Thyroid gland (tissue), 4 donors: ENCODE results near the gene MYO16. TPM values are rescaled to one million over a fixed set of nuclear protein-coding genes. Genes with fewer than 3 reads are reported as not detected.
"Not testable (repeated sequence)": the region's sequence is repeated elsewhere in the genome, so short reads cannot be mapped to it uniquely, and the experiment has no call there.

Experiments used
- DNase-seq, 2 donors: peaks; one replicate each; pipeline ENCODE4 v3.0.0-alpha.2; 2019
- H3K27ac ChIP-seq, 3 donors: fragments of 200-600 bp; sonication (generic); 1 replicate in 2 of 3; 2 replicates in 1 of 3; pipeline ENCODE4 v1.5.1; 2016 to 2019; ENCODE audit warnings: mild to moderate bottlenecking in 1 of 3, moderate library complexity in 1 of 3
- H3K27me3 ChIP-seq: fragments of 200-600 bp; sonication (generic); one replicate; pipeline ENCODE4 v1.5.1; 2019
- H3K36me3 ChIP-seq, 2 donors: fragments of 200-600 bp; sonication (generic); one replicate each; pipeline ENCODE4 v1.5.1; 2016 to 2019
- H3K4me1 ChIP-seq, 2 donors: fragments of 200-600 bp; sonication (generic); one replicate each; pipeline ENCODE4 v1.5.1; 2017 to 2019
- H3K4me3 ChIP-seq, 3 donors: fragments of 200-600 bp; sonication (generic); replicated peaks in 1 of 3; 1 replicate in 2 of 3; 2 replicates in 1 of 3; pipeline ENCODE4 v1.5.1; 2016; ENCODE audit warnings: mild to moderate bottlenecking in 1 of 3
- H3K9me3 ChIP-seq: fragments of 200-600 bp; sonication (generic); one replicate; pipeline ENCODE4 v1.5.1; 2017
- POLR2A ChIP-seq, 2 donors: fragments of 450-650 bp; IDR thresholded peaks; one replicate each; pipeline ENCODE4 v1.6.1; 2017; ENCODE audit warnings: antibody characterized with exemption in 2 of 2, mild to moderate bottlenecking in 2 of 2, moderate library complexity in 1 of 2
- WGBS, 2 donors: methylation state at CpG; one replicate each; pipeline ENCODE4 v1.1.5; 2017; 5-methylcytosine and 5-hydroxymethylcytosine counted together
- intact Hi-C: fragments of 100-400 bp; cut with DNase I; formaldehyde crosslinking; loops from one replicate; pipeline ENCODE4 v1.15.1; 2023
- total RNA-seq, 4 donors: library from RNA; depleted of rRNA; stranded (reverse); fragments of >200 nt; gene quantifications; one replicate each; pipeline ENCODE4 v1.2.3, GENCODE V29; 2016
- TF ChIP-seq, protein P1 (sequence below), 6 experiments: fragments of 200-600 bp in 3 of 6; fragments of 450-650 bp in 3 of 6; sonication (generic) in 3 of 6; IDR thresholded peaks; one replicate each; pipeline ENCODE4 v1.5.1; 2016 to 2019; ENCODE audit warnings: antibody characterized with exemption in 6 of 6, mild to moderate bottlenecking in 2 of 6, inconsistent platforms in 1 of 6, moderate library complexity in 1 of 6

The MYO16 gene
- total RNA-seq, 4 donors from 2014 or later = 0.10 to 0.13 (median 0.13) TPM; not detected in 1

GRCh38 chr13:109212650-109213049 is 583.2 kb downstream of the MYO16 start:
- no peaks in the 10 kb centered on the region for H3K4me1 ChIP-seq
- DNase-seq = no peak
- no peaks in the 10 kb centered on the region for H3K36me3 ChIP-seq
- H3K9me3 ChIP-seq = no peaks in the 10 kb centered on the region
- TF ChIP-seq, protein P1, sequence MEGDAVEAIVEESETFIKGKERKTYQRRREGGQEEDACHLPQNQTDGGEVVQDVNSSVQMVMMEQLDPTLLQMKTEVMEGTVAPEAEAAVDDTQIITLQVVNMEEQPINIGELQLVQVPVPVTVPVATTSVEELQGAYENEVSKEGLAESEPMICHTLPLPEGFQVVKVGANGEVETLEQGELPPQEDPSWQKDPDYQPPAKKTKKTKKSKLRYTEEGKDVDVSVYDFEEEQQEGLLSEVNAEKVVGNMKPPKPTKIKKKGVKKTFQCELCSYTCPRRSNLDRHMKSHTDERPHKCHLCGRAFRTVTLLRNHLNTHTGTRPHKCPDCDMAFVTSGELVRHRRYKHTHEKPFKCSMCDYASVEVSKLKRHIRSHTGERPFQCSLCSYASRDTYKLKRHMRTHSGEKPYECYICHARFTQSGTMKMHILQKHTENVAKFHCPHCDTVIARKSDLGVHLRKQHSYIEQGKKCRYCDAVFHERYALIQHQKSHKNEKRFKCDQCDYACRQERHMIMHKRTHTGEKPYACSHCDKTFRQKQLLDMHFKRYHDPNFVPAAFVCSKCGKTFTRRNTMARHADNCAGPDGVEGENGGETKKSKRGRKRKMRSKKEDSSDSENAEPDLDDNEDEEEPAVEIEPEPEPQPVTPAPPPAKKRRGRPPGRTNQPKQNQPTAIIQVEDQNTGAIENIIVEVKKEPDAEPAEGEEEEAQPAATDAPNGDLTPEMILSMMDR (IDR thresholded peaks at IDR 0.05) = no peak
- no peak for TF ChIP-seq POLR2A (IDR thresholded peaks at IDR 0.05)
- WGBS, 2 donors = 77 to 78% methylated on average over 4 of the region's 4 CpGs
- intact Hi-C loops = no loop called here
- no peak overlapping the region for H3K27ac ChIP-seq
- H3K27me3 ChIP-seq = no peaks in the 10 kb centered on the region
- H3K4me3 ChIP-seq = no peak overlapping the region

DNA sequence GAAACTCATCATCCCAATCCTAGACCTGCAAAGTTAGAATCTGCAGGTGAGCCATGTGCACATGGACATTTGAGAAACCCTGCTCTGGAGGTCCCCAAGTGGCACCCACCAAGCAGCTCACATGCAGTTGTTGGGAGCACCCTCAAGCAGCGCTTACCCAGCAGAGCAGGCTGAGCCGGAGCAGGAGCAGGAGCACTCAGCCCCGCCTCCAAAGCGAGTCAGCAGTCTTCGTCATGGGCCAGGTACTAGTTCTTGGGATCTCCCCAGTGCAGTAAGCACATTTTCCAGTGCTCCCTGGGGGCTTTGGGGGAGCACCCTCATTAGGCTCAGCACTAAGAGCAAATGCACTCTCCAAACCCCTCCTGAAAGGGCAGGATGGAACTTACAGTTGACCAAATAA is 584.3 kb downstream of the MYO16 start:
- Histone ChIP-seq H3K27me3 (no peaks in the 10 kb centered on the region), H3K4me3 (no peak overlapping the region), H3K36me3 (no peaks in the 10 kb centered on the region), H3K9me3 (no peaks in the 10 kb centered on the region), H3K27ac (no peak overlapping the region), H3K4me1 (no peaks in the 10 kb centered on the region)
- DNase-seq = no peak
- WGBS, 2 donors = 78 to 86% methylated on average over 4 of the region's 5 CpGs
- no peak for TF ChIP-seq POLR2A (IDR thresholded peaks at IDR 0.05)
- TF ChIP-seq, protein P1 (IDR thresholded peaks at IDR 0.05) = no peak
- intact Hi-C loops = no loop called here

GRCh38 chr13:109214393-109214792 is 585.0 kb downstream of the MYO16 start:
- no peaks in the 10 kb centered on the region for H3K4me1 ChIP-seq
- H3K36me3 ChIP-seq = no peaks in the 10 kb centered on the region
- H3K9me3 ChIP-seq = no peaks in the 10 kb centered on the region
- intact Hi-C loops = no loop called here
- DNase-seq = no peak
- TF ChIP-seq POLR2A (IDR thresholded peaks at IDR 0.05) = no peak
- TF ChIP-seq, protein P1 (IDR thresholded peaks at IDR 0.05) = no peak
- no peak overlapping the region for H3K4me3 ChIP-seq
- no peak overlapping the region for H3K27ac ChIP-seq
- H3K27me3 ChIP-seq = no peaks in the 10 kb centered on the region
- 90 to 95% methylated on average over 2 of the region's 2 CpGs for WGBS, 2 donors

DNA sequence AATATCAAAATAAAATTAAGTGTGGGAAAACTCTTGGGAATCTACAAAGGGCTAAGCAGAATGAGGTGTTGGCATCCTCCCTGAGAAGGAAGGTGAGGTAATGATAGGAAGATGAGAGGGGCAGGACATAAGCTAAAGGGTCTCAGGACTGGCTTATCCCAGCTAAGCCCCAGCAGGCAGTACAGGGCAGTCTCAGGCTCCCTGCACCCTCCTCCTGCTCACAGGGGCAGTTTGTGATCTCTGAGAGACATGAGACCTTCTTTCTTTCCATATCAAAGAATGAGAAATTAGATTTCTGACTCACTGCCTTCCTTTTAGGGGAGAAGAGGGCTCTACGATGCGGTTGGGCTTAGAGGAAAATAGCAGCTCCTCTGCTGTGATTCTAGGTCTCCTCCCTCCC is 586.0 kb downstream of the MYO16 start:
- Histone ChIP-seq H3K9me3 (no peaks in the 10 kb centered on the region), H3K4me1 (no peaks in the 10 kb centered on the region), H3K4me3 (no peak overlapping the region), H3K27me3 (no peaks in the 10 kb centered on the region), H3K36me3 (no peaks in the 10 kb centered on the region), H3K27ac (no peak overlapping the region)
- 77 to 83% methylated on average over 2 of the region's 2 CpGs for WGBS, 2 donors
- intact Hi-C loops = no loop called here
- TF ChIP-seq, protein P1 (IDR thresholded peaks at IDR 0.05) = no peak
- TF ChIP-seq POLR2A (IDR thresholded peaks at IDR 0.05) = no peak
- no peak for DNase-seq

GRCh38 chr13:109217510-109217909 is 588.1 kb downstream of the MYO16 start:
- intact Hi-C loops, H3K27me3 ChIP-seq, H3K9me3 ChIP-seq, H3K4me3 ChIP-seq, DNase-seq, H3K36me3 ChIP-seq, H3K4me1 ChIP-seq, H3K27ac ChIP-seq: not testable (repeated sequence)
- 68 to 70% methylated on average over 2 of the region's 2 CpGs for WGBS, 2 donors

DNA sequence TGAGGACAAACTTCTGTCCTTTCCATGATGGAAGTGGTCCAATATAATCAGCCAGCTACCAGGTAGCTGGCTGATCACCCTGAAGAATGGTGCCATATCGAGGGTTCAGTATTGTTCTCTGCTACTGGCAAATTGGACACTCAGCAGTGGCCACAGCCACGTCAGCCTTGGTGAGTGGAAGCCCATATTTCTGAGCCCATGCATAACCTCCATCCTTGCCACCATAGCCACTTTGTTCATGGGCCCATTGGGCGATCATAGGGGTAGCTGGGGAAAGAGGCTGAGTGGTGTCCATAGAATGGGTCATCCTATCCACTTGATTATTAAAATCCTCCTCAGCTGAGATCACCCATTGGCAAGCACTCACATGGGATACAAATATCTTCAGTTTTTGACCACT is 591.2 kb downstream of the MYO16 start:
- whole genome bisulfite sequencing, 2 donors = 87 to 95% methylated on average over 3 of the region's 3 CpGs
- no peaks in the 10 kb centered on the region for H3K9me3 ChIP-seq
- no peaks in the 10 kb centered on the region for H3K36me3 ChIP-seq
- intact Hi-C loops = no loop called here
- DNase-seq = no peak
- H3K4me3 ChIP-seq = no peak overlapping the region
- no peak for TF ChIP-seq POLR2A (IDR thresholded peaks at IDR 0.05)
- TF ChIP-seq, protein P1 (IDR thresholded peaks at IDR 0.05) = no peak
- no peak overlapping the region for H3K27ac ChIP-seq
- H3K4me1 ChIP-seq = no peaks in the 10 kb centered on the region
- no peaks in the 10 kb centered on the region for H3K27me3 ChIP-seq
